GM06990 (cell line): ENCODE measurements around the gene CYB561.

ENCODE experiments used
- DNase-seq: peaks from one replicate; pipeline ENCODE4 v3.0.0-alpha.2; 2011; ENCODE audit not compliant: insufficient read length; ENCODE audit errors: extremely low read depth
- H3K27me3 ChIP-seq: replicated peaks from 2 replicates; pipeline ENCODE4 v1.6.0; 2011; ENCODE audit warnings: low read length; ENCODE audit not compliant: control insufficient read depth, insufficient read depth
- H3K36me3 ChIP-seq: 2 replicates; pipeline ENCODE4 v1.5.1; 2011; ENCODE audit warnings: low read length; ENCODE audit not compliant: control insufficient read depth, insufficient read depth
- H3K4me3 ChIP-seq: replicated peaks from 2 replicates; pipeline ENCODE4 v1.5.1; 2011; ENCODE audit warnings: low read depth, mild to moderate bottlenecking, control low read depth, low read length
- TF ChIP-seq, protein P1 (sequence below): IDR thresholded peaks from 2 replicates; pipeline ENCODE4 v1.5.1; 2011; ENCODE audit warnings: low read length, control low read depth, mild to moderate bottlenecking, inconsistent platforms; ENCODE audit not compliant: insufficient read depth, poor library complexity, severe bottlenecking

CYB561 gene

DNA sequence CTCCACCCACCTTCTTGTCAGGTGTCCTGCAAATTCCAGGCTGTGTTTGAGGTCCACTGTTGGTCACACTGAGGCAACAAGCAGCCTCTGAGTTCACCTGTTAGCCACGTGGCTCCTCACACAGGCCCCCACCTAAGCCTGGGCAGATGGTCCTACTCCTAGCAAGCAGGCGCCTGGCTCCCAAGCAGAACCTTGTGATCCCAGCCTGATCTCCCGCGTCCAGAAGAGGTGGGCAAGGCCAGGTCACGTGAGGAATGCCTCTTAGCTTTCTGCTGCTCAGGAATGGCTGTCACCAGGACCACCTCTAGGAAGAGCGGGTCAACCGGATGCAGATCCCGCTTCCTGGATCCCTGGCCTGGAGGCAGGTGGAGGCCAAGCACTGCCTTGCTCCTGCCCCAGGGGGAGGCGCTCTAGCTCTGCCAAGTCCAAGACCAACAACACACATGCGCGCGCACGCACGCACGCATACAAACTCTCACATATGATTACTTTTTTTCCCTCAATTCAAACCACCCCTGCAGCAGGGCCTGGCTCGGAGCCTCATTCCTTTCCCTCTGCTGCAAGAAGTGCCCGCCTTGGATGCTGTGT, 9.5 kb downstream of the CYB561 start:
- no peak overlapping the region for H3K4me3 ChIP-seq
- H3K36me3 ChIP-seq: no peaks in the 10 kb centered on the region
- DNase-seq: no peak
- no peaks in the 10 kb centered on the region for H3K27me3 ChIP-seq
- TF ChIP-seq, protein P1, sequence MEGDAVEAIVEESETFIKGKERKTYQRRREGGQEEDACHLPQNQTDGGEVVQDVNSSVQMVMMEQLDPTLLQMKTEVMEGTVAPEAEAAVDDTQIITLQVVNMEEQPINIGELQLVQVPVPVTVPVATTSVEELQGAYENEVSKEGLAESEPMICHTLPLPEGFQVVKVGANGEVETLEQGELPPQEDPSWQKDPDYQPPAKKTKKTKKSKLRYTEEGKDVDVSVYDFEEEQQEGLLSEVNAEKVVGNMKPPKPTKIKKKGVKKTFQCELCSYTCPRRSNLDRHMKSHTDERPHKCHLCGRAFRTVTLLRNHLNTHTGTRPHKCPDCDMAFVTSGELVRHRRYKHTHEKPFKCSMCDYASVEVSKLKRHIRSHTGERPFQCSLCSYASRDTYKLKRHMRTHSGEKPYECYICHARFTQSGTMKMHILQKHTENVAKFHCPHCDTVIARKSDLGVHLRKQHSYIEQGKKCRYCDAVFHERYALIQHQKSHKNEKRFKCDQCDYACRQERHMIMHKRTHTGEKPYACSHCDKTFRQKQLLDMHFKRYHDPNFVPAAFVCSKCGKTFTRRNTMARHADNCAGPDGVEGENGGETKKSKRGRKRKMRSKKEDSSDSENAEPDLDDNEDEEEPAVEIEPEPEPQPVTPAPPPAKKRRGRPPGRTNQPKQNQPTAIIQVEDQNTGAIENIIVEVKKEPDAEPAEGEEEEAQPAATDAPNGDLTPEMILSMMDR: no peak

- no peaks in the 10 kb centered on the region for H3K36me3 ChIP-seq
- no peak for DNase-seq
- no peaks in the 10 kb centered on the region for H3K27me3 ChIP-seq
- TF ChIP-seq, protein P1: peak; percentile 45
- no peak overlapping the region for H3K4me3 ChIP-seq
These were observed 10.2 kb downstream of the CYB561 start for GRCh38 chr17:63435681-63436522.

GRCh38 chr17:63434951-63435571, 11.0 kb downstream of the CYB561 start:
- H3K27me3 ChIP-seq: no peaks in the 10 kb centered on the region
- H3K4me3 ChIP-seq: no peak overlapping the region
- no peak for DNase-seq
- H3K36me3 ChIP-seq: no peaks in the 10 kb centered on the region
- TF ChIP-seq, protein P1: peak; percentile 7

DNA sequence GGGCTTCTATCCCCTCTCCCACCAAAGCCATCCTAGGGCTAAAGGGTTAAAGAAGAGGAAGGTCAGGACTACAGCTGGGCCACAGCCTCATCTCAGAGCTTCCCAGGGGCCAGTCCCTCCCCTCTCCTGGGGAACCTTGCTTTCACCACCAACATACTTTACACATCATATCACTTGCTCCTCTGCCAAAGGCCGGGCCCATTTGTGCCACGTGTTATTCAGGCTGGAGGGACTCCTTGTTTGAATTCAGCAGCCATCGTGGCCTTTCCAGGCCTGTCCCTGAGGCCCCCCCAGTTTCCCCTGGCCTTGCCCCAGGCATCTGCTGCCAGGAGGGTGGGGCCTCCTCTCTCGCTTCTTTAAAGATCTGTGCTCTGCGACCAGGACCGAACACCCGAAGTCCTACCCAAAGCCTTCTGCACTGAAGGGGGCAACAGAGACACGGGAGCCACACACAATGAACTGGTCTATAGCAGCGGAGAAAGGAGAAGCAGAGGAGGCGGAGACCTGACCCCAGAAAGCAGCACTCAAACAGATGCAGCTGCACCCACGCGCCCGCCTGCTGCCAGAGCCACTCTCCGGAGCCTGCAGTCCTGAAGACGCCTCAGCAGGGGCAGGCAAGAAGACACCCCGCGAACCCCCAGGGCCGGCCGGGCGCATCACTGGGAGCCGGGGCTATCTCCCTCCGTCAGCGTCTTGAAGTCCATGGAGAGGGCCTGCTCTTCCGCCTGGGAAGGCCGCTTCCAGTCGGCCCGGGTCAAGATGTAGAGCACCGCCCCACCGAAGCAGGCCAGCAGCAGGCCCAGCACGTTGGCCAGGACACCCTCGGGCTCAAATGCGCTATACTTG, 12.1 kb downstream of the CYB561 start:
- DNase-seq: no peak
- H3K27me3 ChIP-seq: no peaks in the 10 kb centered on the region
- no peak overlapping the region for H3K4me3 ChIP-seq
- TF ChIP-seq, protein P1: no peak
- no peaks in the 10 kb centered on the region for H3K36me3 ChIP-seq

- H3K4me3 ChIP-seq: no peak overlapping the region
- TF ChIP-seq, protein P1: no peak
- H3K36me3 ChIP-seq: no peaks in the 10 kb centered on the region
- no peaks in the 10 kb centered on the region for H3K27me3 ChIP-seq
- DNase-seq: no peak
These were observed 13.9 kb downstream of the CYB561 start for GRCh38 chr17:63431939-63432804.
